Measurements from ENCODE around the gene VPS16. TPM values are rescaled to one million over a fixed set of nuclear protein-coding genes. Genes with fewer than 3 reads are reported as not detected.

The VPS16 gene
- total RNA-seq, 1 donor: 32.0 TPM

DNA sequence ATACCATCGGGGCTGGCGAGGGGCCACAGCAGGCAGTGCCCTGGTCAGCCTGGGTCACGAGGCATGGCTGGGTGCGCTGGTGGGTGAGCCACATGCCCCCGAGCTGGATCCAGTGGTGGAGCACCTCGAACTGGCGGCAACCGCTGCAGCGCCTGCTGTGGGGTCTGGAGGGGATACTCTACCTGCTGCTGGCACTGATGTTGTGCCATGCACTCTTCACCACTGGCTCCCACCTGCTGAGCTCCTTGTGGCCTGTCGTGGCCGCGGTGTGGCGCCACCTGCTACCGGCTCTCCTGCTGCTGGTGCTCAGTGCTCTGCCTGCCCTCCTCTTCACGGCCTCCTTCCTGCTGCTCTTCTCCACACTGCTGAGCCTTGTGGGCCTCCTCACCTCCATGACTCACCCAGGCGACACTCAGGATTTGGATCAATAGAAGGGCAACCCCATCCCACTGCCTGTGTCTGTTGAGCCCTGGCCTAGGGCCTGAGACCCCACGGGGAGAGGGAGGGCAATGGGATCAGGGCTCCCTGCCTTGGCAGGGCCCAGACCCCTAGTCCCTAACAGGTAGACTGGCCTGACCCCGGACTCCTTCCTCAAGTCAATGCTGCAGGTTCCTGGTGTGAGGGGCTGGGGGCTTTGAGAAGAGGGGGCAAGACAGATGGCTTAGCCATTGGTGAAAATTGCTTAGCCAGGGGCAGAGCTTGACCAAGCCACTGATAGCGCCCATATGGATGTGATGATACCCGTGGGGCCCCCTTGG is 23.8 kb upstream of the VPS16 start:
- no peak for DNase-seq (ENCODE audit: low read depth)
- TF ChIP-seq, protein P1, sequence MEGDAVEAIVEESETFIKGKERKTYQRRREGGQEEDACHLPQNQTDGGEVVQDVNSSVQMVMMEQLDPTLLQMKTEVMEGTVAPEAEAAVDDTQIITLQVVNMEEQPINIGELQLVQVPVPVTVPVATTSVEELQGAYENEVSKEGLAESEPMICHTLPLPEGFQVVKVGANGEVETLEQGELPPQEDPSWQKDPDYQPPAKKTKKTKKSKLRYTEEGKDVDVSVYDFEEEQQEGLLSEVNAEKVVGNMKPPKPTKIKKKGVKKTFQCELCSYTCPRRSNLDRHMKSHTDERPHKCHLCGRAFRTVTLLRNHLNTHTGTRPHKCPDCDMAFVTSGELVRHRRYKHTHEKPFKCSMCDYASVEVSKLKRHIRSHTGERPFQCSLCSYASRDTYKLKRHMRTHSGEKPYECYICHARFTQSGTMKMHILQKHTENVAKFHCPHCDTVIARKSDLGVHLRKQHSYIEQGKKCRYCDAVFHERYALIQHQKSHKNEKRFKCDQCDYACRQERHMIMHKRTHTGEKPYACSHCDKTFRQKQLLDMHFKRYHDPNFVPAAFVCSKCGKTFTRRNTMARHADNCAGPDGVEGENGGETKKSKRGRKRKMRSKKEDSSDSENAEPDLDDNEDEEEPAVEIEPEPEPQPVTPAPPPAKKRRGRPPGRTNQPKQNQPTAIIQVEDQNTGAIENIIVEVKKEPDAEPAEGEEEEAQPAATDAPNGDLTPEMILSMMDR (IDR thresholded peaks at IDR 0.05; ENCODE audit: insufficient read depth, low read length): no peak

GRCh38 chr20:2817341-2817726 is 23.2 kb upstream of the VPS16 start:
- TF ChIP-seq, protein P1 (IDR thresholded peaks at IDR 0.05; ENCODE audit: insufficient read depth, low read length): no peak
- H3K4me3 ChIP-seq (ENCODE audit: low read depth, low read length): no peak overlapping the region
- no peak for DNase-seq (ENCODE audit: low read depth)

More for the DNA sequence above, 23.8 kb upstream of the VPS16 start:
- H3K4me3 ChIP-seq (ENCODE audit: low read depth, low read length): no peak overlapping the region

DNA sequence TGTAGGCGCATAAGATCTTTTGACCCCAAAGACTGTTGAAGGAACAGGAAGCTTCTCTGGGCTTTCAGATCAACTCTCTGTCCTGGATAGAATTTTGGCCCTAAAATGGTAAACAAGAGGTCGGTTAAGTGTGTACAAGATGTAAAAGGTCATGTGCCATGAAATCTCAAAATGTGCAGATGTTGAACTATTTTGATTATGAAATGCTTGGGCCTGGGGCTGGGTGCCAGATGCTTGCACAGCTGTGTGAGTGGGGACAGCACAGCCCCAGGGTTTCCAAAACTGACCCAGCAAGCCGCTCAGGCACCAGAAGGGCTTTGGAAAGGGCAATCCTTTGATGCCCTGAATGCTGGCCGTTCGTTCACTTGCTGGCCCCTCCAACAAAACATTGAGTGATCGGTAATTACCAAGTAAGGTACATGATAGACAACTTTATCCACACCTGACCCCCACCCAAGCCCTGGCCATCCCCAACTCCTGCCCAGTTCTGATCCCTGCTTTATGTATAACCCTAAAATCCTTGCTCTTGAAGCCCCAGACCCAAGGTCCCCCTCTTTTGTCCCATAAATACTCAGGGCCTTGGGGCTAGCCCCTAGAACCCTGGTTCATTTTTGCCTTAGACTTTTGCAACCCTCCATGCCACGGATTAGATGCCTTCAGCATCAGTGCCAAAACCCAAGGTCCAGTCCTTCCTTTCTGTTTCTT is 22.5 kb upstream of the VPS16 start:
- TF ChIP-seq, protein P1 (IDR thresholded peaks at IDR 0.05; ENCODE audit: insufficient read depth, low read length): no peak
- H3K4me3 ChIP-seq (ENCODE audit: low read depth, low read length): no peak overlapping the region
- peak; percentile 25 for DNase-seq (ENCODE audit: low read depth)

DNA sequence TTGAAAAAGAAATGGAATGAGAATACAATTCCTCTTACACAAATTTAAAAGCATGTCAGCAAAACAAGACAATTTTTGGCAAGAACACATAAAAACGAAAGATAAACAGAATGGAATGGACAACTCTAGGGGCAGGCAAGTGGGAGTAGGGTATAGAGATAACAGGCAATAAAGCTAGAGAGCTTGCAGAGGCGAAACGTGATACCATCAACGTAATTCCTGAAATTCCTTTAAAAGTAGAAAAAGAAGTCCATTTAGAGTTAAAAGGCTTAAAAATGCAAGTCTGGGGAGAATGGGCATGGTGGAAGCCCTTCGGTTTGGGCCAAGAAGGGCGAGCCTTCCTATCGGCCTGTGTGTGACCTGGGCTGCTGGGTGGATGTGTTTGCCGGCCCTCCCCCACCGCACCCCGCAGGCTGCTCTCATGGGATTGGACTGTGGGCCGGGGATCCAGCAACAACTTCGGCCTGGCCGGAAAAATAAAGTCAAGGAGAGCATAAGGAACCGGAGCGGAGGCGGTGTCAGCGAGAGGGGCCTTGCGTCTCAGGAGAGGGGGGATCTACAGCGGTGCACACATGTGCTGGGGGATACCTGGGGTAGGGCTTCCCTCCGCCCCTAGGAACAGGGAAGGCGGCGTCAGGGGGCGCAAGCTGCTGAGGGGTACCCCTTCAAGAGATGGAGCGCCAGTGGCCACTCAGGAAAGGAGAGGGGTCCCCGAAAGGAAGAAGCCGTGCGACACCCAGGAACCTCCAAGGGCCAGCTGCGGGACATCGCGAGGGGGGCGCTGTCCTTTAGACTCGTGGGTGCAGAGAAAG is 20.3 kb upstream of the VPS16 start:
- no peak overlapping the region for H3K4me3 ChIP-seq (ENCODE audit: low read depth, low read length)
- peak; percentile 86 for DNase-seq (ENCODE audit: low read depth)
- TF ChIP-seq, protein P1 (IDR thresholded peaks at IDR 0.05; ENCODE audit: insufficient read depth, low read length): no peak

DNA sequence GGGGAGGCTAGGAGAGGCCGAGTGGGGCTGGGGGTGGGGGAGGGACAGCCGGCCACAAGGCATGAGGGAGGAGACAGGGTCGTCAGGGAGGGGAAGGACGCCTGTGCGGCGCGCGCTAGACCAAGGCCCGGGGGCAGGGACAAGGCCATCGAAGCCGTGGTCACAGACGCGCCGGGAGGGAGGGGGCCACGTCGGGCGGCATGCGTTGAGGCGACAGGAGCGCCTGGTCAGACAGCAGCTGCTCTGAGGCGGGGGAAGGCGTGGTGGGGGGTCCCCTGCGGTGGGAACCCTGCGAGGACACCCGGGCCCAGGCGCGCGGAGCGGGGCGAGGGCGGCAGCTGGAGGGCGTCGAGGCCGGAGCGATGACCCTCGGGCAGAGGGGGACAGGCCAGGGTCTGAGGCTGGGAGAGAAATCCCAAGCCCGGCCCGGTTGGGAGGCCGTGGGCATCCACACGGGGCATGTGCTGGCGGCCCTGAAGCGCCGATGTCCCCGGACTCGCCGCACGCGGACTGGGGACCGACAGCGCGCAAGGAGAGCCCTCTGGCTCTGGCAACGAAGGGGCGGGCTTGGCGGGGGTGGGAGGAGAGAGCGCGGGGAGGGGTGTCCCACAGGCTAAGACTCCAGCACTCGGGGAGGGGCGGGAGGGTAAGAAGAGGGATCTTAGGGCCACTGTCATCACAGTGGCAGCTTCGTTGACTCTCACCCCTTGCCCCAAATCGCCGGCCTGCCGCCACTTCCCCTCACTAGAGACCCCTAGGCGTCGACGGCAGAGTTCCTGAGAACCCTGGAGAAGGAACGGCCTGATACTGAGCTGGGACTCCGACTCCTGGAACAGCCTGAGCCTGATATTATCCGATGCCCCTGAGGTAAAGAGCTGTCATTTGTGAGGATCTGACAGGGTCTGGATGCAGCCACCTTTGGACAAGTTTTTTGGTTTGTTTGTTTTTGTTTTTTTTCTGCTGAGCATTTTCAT is 19.4 kb upstream of the VPS16 start:
- TF ChIP-seq, protein P1 (IDR thresholded peaks at IDR 0.05; ENCODE audit: insufficient read depth, low read length): no peak
- DNase-seq (ENCODE audit: low read depth): no peak

GRCh38 chr20:2822073-2822472 is 18.5 kb upstream of the VPS16 start:
- DNase-seq (ENCODE audit: low read depth): peak; percentile 21
- no peak overlapping the region for H3K4me3 ChIP-seq (ENCODE audit: low read depth, low read length)
- TF ChIP-seq, protein P1 (IDR thresholded peaks at IDR 0.05; ENCODE audit: insufficient read depth, low read length): no peak

More for the DNA sequence above, 19.4 kb upstream of the VPS16 start:
- H3K4me3 ChIP-seq (ENCODE audit: low read depth, low read length): no peak overlapping the region
